Loucy (cell line): ENCODE measurements around the gene ADARB2.

ENCODE experiments used
- CTCF ChIP-seq: fragments of 200-600 bp; sonication (generic); conservative IDR thresholded peaks from 2 replicates; pipeline ENCODE4 v1.5.1; 2014; ENCODE audit warnings: mild to moderate bottlenecking, antibody characterized with exemption, low read length
- EZH2phosphoT487 ChIP-seq: fragments of 200-600 bp; IDR thresholded peaks from 2 replicates; pipeline ENCODE4 v1.6.1; 2018; ENCODE audit warnings: antibody characterized with exemption, mild to moderate bottlenecking, moderate library complexity, borderline replicate concordance

DNA sequence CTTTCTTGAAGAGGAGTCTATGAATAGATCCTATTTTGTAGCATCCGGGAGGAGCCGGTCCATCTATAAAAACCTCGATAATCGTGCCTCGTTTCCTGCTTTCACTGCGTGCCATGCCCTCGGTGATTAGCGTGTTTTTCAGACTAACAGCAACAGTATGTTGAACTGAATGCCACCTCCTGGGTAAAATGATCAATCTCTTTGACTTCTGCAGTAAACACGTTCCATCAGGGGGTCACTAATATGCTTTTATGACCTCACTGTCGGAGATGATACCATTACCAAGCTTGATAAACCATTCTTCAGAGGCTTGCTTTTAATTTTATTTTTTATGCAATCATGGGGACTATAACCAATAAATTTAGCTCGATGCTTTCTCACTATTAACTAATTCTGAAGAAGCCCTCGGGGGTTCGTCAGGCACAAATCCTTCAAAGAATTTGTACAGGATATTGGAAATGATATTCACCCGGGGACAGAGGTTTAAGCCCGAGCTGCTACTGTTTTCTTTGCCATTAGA is 228.3 kb downstream of the ADARB2 start:
- TF ChIP-seq CTCF (no peak), EZH2phosphoT487 (no peak)
